Cardiac muscle cell (in vitro differentiated cells and primary cell): ENCODE data around the gene HOXC10. TPM values are rescaled to one million over a fixed set of nuclear protein-coding genes. Genes with fewer than 3 reads are reported as not detected.

Source experiments
- DNase-seq, 2 donors: peaks; one replicate each; pipeline versions ENCODE4 v3.0.0 to v3.0.0-alpha.2; 2010 to 2017; ENCODE audit warnings: low read depth in 1 of 2, low spot score in 1 of 2
- H3K27ac ChIP-seq: fragments of 200-600 bp; sonication (generic); 2 replicates; pipeline ENCODE4 v1.5.1; 2016
- H3K27me3 ChIP-seq: fragments of 200-600 bp; sonication (generic); 2 replicates; pipeline ENCODE4 v1.6.0; 2016; ENCODE audit warnings: control low read depth
- H3K36me3 ChIP-seq: fragments of 200-600 bp; sonication (generic); 2 replicates; pipeline ENCODE4 v1.5.1; 2016; ENCODE audit warnings: control low read depth
- H3K4me1 ChIP-seq: fragments of 200-600 bp; sonication (generic); 2 replicates; pipeline ENCODE4 v1.8.1; 2017; ENCODE audit warnings: low read depth, mild to moderate bottlenecking, mixed run types
- H3K4me3 ChIP-seq: fragments of 200-600 bp; sonication (generic); 2 replicates; pipeline ENCODE4 v1.5.1; 2016; ENCODE audit warnings: mild to moderate bottlenecking
- H3K9me3 ChIP-seq: fragments of 200-600 bp; sonication (generic); 2 replicates; pipeline ENCODE4 v1.5.1; 2017; ENCODE audit warnings: low read depth, mild to moderate bottlenecking, control low read depth
- polyA plus RNA-seq: library from polyadenylated mRNA; unstranded; fragments of >200 nt; fragmentation: Nextera tagmentation; extraction: Ambion mirVana; gene quantifications from 2 replicates; pipeline ENCODE4 v1.2.1, GENCODE V29; 2016
- total RNA-seq: library from RNA; depleted of rRNA; stranded (reverse); fragments of >200 nt; gene quantifications from 2 replicates; pipeline ENCODE4 v1.2.3, GENCODE V29; 2016
- TF ChIP-seq, protein P1 (sequence below): IDR thresholded peaks from 2 replicates; pipeline ENCODE4 v1.5.1; 2012; ENCODE audit warnings: low read depth, mild to moderate bottlenecking, low read length

HOXC10 gene
- total and polyA plus RNA-seq, 2 experiments from 2014 or later: not detected

DNA sequence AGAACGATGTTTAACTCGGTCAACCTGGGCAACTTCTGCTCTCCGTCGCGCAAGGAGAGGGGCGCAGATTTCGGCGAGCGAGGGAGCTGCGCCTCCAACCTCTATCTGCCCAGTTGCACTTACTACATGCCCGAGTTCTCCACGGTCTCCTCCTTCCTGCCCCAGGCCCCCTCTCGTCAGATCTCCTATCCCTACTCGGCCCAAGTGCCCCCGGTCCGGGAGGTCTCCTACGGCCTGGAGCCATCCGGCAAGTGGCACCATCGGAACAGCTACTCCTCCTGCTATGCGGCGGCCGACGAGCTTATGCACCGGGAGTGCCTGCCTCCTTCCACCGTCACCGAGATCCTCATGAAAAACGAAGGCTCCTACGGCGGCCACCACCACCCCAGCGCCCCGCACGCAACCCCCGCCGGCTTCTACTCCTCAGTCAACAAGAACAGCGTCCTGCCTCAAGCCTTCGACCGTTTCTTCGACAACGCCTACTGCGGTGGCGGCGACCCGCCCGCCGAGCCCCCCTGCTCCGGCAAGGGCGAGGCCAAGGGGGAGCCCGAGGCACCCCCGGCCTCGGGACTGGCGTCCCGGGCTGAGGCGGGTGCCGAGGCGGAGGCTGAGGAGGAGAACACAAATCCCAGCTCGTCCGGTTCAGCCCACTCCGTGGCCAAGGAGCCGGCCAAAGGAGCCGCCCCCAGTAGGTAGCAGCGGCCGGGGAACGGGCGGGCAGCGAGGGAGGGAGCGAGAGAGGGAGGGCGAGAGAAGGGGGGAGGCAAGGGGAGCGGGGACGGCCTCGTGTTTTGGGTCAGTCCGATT, 11.5 kb upstream of the HOXC10 start:
- Histone ChIP-seq H3K27ac (no peak overlapping the region), H3K27me3 (peaks cover 100% of the 10 kb centered on the region), H3K4me3 (no peak overlapping the region), H3K4me1 (peaks cover 4% of the 10 kb centered on the region), H3K9me3 (no peaks in the 10 kb centered on the region), H3K36me3 (no peaks in the 10 kb centered on the region)
- TF ChIP-seq, protein P1, sequence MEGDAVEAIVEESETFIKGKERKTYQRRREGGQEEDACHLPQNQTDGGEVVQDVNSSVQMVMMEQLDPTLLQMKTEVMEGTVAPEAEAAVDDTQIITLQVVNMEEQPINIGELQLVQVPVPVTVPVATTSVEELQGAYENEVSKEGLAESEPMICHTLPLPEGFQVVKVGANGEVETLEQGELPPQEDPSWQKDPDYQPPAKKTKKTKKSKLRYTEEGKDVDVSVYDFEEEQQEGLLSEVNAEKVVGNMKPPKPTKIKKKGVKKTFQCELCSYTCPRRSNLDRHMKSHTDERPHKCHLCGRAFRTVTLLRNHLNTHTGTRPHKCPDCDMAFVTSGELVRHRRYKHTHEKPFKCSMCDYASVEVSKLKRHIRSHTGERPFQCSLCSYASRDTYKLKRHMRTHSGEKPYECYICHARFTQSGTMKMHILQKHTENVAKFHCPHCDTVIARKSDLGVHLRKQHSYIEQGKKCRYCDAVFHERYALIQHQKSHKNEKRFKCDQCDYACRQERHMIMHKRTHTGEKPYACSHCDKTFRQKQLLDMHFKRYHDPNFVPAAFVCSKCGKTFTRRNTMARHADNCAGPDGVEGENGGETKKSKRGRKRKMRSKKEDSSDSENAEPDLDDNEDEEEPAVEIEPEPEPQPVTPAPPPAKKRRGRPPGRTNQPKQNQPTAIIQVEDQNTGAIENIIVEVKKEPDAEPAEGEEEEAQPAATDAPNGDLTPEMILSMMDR: no peak
- no peak for DNase-seq

DNA sequence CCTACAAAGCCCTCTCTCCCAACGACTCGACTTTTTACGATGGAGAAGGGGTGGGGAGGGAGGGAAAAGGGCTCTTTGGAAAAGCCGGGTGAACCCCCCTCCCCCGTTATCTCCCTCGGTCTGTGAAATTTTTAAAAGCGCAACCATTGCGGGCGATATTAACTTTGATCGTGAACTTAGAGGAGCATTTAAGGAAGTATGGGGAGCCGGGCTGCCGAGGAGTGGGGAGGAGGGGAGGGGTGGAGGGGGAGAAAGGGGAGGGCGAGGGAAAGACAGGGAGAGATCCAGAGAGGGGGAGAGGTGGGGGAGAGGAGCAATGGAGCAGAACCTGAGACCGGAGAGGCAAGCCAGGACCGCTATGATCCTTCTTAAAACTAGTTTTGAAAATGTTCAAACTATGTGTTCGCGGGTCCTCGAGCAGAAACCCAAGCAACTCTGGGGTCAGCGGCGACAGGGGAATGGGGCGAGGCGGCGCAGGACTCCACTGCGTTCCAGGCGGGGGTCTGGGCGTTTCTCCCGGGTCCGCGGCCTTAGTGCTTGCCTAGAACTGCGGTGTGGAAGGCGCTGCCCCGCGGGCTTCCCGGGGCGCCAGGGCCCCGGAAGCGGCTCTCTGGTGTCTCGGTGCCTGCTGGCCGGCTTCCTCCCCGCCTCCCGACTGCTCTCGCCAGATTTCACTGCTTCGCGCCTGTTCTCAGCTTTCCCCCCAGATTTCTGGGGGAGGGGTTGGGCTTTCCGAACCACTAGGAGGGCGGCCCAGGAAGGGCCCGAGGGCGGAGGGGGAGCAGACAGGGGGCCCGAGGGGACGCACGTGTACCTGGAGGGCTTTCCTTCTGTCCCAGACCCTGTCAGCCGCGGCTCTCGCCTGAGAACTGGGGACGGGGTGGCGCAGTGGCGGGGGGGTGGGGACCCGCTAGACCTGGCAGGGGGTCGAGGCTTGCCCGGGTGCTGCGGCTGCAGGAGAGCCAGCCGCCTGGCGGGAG, 10.6 kb upstream of the HOXC10 start, which contains the start of gene HOTAIR:
Gene HOTAIR (minus strand): TSS at position 871 of the 980 bp plus-strand sequence.
- H3K9me3 ChIP-seq: no peaks in the 10 kb centered on the region
- H3K4me3 ChIP-seq: no peak within 1 kb of the TSS
- no peaks in the 10 kb centered on the region for H3K36me3 ChIP-seq
- H3K27ac ChIP-seq: no peak within 1 kb of the TSS
- TF ChIP-seq, protein P1: no peak
- DNase-seq: no peak
- peaks cover 100% of the 10 kb centered on the region for H3K27me3 ChIP-seq
- H3K4me1 ChIP-seq: peaks cover 4% of the 10 kb centered on the region

DNA sequence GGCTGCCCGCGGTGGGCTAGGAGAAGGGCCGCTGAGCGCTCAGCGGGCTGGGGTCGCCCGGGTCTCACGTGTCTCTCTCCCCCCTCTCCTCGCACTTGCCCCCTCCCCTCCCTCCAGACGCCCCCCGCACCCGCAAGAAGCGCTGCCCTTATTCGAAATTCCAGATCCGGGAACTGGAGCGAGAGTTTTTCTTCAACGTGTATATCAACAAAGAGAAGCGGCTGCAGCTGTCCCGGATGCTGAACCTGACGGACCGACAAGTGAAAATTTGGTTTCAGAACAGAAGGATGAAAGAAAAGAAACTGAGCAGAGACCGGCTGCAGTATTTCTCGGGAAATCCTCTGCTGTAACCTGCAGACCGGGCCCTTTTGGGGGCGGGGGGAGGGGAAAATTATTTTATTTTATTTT, 9.9 kb upstream of the HOXC10 start:
- H3K4me3 ChIP-seq: no peak overlapping the region

DNA sequence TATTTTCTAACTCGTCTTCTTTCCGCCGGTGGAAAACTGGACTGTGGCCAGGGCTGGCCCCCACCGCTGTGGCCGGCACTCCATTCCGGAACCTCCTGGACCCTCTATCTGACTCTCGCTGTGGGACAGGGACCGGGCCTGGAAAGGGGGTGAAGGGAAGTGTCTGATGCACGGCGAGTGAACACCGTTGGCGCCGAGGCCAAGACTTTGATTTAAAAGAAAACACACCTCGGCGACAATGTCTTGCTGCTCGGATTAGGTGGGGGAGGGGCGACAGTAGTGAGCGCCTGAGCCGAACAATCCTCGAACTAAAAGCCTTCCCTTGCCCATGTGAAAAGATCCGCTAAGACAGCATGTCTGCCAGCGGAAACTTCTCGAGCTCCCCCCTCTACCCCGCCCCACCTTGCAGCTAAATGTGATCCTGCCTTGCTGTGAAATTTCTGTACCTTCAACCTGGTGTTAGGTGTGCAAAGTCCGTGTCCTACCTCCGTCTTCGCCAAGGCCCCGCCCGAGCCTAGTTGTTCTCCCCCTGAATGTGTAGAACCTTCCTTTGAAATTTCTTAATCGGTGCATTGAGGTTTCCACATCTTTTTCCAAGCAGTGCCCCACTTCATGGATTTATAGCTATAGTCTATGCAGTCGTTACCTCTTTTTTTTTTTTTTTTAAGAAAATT, 9.3 kb upstream of the HOXC10 start:
- peaks cover 100% of the 10 kb centered on the region for H3K27me3 ChIP-seq
- DNase-seq: no peak
- no peak overlapping the region for H3K4me3 ChIP-seq

More for the DNA sequence above, 9.9 kb upstream of the HOXC10 start:
- H3K27me3 ChIP-seq: peaks cover 100% of the 10 kb centered on the region
- no peak for DNase-seq
- H3K9me3 ChIP-seq: no peaks in the 10 kb centered on the region
- H3K4me1 ChIP-seq: peaks cover 4% of the 10 kb centered on the region
- no peaks in the 10 kb centered on the region for H3K36me3 ChIP-seq
- H3K27ac ChIP-seq: no peak overlapping the region
- TF ChIP-seq, protein P1: no peak

More for the DNA sequence above, 9.3 kb upstream of the HOXC10 start:
- no peak overlapping the region for H3K27ac ChIP-seq
- H3K4me1 ChIP-seq: peaks cover 4% of the 10 kb centered on the region
- TF ChIP-seq, protein P1: no peak
- no peaks in the 10 kb centered on the region for H3K36me3 ChIP-seq
- no peaks in the 10 kb centered on the region for H3K9me3 ChIP-seq
